Type B pancreatic cell (in vitro differentiated cells): Measurements from ENCODE around the gene THAP8. TPM values are rescaled to one million over a fixed set of nuclear protein-coding genes. Genes with fewer than 3 reads are reported as not detected.

Experiments
- DNase-seq: peaks from one replicate; pipeline ENCODE4 v3.0.0; 2021; ENCODE audit warnings: mixed read lengths; ENCODE audit not compliant: unreplicated experiment; ENCODE audit errors: extremely low spot score
- H3K27ac Mint-ChIP-seq: 2 replicates; pipeline ENCODE4 v1.8.0; 2021; ENCODE audit warnings: mild to moderate bottlenecking, mixed read lengths
- H3K27me3 Mint-ChIP-seq: 2 replicates; pipeline ENCODE4 v1.8.0; 2021; ENCODE audit warnings: mixed read lengths
- H3K36me3 Mint-ChIP-seq: 2 replicates; pipeline ENCODE4 v1.8.0; 2021; ENCODE audit warnings: mixed read lengths
- H3K4me1 Mint-ChIP-seq: one replicate; pipeline ENCODE4 v1.8.0; 2021; ENCODE audit warnings: mixed read lengths; ENCODE audit not compliant: unreplicated experiment
- H3K4me3 Mint-ChIP-seq: 2 replicates; pipeline ENCODE4 v1.8.0; 2021; ENCODE audit warnings: mild to moderate bottlenecking, mixed read lengths
- H3K9me3 Mint-ChIP-seq: 2 replicates; pipeline ENCODE4 v1.8.0; 2021; ENCODE audit warnings: mixed read lengths
- total RNA-seq: library from RNA; stranded (reverse); gene quantifications from 2 replicates; pipeline ENCODE4 v1.2.1, GENCODE V29; 2021; ENCODE audit warnings: low replicate concordance
- TF ChIP-seq, protein P1 (sequence below): fragments of 200-600 bp; sonication (generic); conservative IDR thresholded peaks from 2 replicates; pipeline ENCODE4 v1.5.0; 2021; ENCODE audit warnings: antibody characterized with exemption, mild to moderate bottlenecking

The THAP8 gene
- total RNA-seq, 1 donor from 2014 or later: 6.4 TPM

DNA sequence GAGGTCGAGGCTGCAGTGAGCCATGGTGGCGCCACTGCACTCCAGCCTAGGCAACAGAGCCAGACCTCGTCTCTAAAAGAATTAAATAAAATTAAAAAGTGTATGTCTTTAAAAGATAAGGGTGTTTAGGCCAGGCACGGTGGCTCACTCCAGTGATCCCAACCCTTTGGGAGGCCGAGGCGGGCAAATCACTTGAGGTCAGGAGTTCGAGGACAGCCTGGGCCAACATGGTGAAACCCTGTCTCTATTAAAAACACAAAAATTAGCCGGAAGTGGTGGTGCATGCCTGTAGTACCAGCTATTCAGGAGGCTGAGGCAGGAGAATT, 66.6 kb downstream of the THAP8 start:
- Mint-ChIP-seq H3K4me1 (no peaks in the 10 kb centered on the region), H3K27me3 (peaks cover 69% of the 10 kb centered on the region), H3K9me3 (peaks cover 5% of the 10 kb centered on the region), H3K36me3 (no peaks in the 10 kb centered on the region), H3K27ac (no peak overlapping the region), H3K4me3 (no peak overlapping the region)
- TF ChIP-seq, protein P1, sequence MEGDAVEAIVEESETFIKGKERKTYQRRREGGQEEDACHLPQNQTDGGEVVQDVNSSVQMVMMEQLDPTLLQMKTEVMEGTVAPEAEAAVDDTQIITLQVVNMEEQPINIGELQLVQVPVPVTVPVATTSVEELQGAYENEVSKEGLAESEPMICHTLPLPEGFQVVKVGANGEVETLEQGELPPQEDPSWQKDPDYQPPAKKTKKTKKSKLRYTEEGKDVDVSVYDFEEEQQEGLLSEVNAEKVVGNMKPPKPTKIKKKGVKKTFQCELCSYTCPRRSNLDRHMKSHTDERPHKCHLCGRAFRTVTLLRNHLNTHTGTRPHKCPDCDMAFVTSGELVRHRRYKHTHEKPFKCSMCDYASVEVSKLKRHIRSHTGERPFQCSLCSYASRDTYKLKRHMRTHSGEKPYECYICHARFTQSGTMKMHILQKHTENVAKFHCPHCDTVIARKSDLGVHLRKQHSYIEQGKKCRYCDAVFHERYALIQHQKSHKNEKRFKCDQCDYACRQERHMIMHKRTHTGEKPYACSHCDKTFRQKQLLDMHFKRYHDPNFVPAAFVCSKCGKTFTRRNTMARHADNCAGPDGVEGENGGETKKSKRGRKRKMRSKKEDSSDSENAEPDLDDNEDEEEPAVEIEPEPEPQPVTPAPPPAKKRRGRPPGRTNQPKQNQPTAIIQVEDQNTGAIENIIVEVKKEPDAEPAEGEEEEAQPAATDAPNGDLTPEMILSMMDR: no peak
- DNase-seq: no peak

DNA sequence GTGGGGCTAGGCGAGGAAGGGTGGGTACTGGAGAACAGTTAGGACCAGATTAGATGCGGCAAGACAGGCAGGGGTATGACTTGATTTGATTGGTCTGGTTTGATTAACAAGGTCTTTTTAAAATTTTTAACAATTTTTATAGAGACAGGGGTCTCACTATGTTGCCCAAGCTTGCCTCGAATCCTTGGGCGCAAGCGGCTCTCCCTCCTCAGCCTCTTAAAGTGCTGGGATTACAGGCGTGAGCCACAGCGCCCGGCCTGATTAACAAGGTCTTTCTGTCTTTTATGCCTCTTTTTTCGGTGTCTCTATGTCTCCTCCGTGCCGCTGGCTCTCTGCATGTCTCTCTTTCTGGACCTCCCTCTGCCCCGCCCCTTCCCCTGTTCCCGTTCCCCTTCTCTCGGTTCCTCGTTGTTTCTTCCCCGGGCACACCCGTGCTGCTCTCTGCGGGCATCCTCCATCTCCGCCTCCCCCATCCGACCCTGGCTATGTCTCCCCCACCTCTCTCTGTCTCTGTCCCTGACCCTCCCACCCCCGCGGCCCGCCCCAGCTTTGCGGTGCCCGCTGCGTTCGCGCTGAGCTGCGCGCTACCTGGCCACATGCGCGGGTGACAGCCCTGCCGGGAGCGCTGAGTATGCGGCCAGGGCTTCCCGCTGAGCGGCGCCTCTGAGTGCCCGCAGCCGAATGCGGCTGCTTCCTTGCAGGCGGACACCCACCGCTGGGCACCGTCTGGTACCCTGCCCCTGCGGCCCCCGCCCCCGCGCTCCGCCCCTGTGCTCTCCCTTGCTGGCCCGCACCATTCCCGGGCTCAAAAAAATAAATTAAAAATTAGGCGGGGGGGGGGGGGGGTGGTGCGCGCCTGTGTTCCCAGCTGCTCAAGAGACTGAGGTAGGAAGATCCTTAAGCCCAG, 67.2 kb downstream of the THAP8 start:
- peaks cover 72% of the 10 kb centered on the region for H3K27me3 Mint-ChIP-seq
- H3K4me1 Mint-ChIP-seq: no peaks in the 10 kb centered on the region
- no peak overlapping the region for H3K27ac Mint-ChIP-seq
- peak overlapping the region; percentile 89 for H3K4me3 Mint-ChIP-seq
- H3K36me3 Mint-ChIP-seq: no peaks in the 10 kb centered on the region
- H3K9me3 Mint-ChIP-seq: peaks cover 5% of the 10 kb centered on the region
- no peak for DNase-seq
- TF ChIP-seq, protein P1: no peak

DNA sequence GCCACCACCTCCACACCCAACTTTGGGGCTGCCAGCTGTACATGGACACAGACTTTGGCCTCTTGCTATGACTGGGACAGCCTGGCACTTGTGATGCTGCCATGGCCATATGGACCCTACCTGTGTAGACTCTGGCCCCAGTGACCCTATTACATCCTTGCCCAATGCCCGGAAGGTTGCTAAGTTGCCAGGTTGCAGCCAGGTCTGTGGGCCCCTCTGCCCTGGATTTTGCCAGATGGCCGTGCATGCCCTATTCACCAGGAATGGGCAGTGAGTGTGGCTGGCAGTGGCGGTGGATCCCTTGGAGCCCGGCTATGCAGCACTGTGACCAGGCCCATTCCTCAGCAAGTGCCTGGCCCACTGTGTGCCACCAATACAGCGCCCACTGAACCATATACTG, 68.0 kb downstream of the THAP8 start:
- no peaks in the 10 kb centered on the region for H3K36me3 Mint-ChIP-seq
- TF ChIP-seq, protein P1: no peak
- no peaks in the 10 kb centered on the region for H3K4me1 Mint-ChIP-seq
- H3K27ac Mint-ChIP-seq: no peak overlapping the region
- peaks cover 5% of the 10 kb centered on the region for H3K9me3 Mint-ChIP-seq
- no peak for DNase-seq
- H3K27me3 Mint-ChIP-seq: peaks cover 75% of the 10 kb centered on the region
- peak overlapping the region; percentile 89 for H3K4me3 Mint-ChIP-seq

Other genes with a start within 250 kb of the THAP8 start
- gene PRODH2, start 241.4 kb downstream of the THAP8 start, total RNA-seq: 11.5 and 20.6 TPM in 2 replicates
- gene NPHS1, start 201.8 kb downstream of the THAP8 start, total RNA-seq: 1.9 TPM in 2 replicates
- gene KIRREL2, start 197.4 kb downstream of the THAP8 start, total RNA-seq: 3.3 and 3.5 TPM in 2 replicates
- 43.3 and 120 TPM in 2 replicates for gene APLP1, start 185.7 kb downstream of the THAP8 start, total RNA-seq
- gene NFKBID, start 153.7 kb downstream of the THAP8 start, total RNA-seq: 9.1 and 11.6 TPM in 2 replicates
- gene HCST, start 151.8 kb downstream of the THAP8 start, total RNA-seq: 1.0 and 1.3 TPM in 2 replicates
- not detected in 2 replicates for gene TYROBP, start 146.0 kb downstream of the THAP8 start, total RNA-seq
- gene LRFN3, start 117.9 kb downstream of the THAP8 start, total RNA-seq: 17.3 and 22.6 TPM in 2 replicates
- 16.1 and 17.3 TPM in 2 replicates for gene SDHAF1, start 59.1 kb downstream of the THAP8 start, total RNA-seq
- gene SYNE4, start 45.5 kb downstream of the THAP8 start, total RNA-seq: 8.7 and 14.5 TPM in 2 replicates
- gene ALKBH6, start 40.1 kb downstream of the THAP8 start, total RNA-seq: 17.8 and 24.8 TPM in 2 replicates
- 5.6 and 51.1 TPM in 2 replicates for gene CLIP3, start 21.4 kb downstream of the THAP8 start, total RNA-seq
- 3.3 and 12.5 TPM in 2 replicates for gene WDR62, start 612 bp upstream of the THAP8 start, total RNA-seq
- not detected in 2 replicates for gene OVOL3, start 56.9 kb upstream of the THAP8 start, total RNA-seq
- 74.7 and 81.7 TPM in 2 replicates for gene POLR2I, start 60.6 kb upstream of the THAP8 start, total RNA-seq
- 106 and 148 TPM in 2 replicates for gene TBCB, start 61.2 kb upstream of the THAP8 start, total RNA-seq
- 426 and 510 TPM in 2 replicates for gene CAPNS1, start 85.8 kb upstream of the THAP8 start, total RNA-seq
- gene COX7A1, start 98.2 kb upstream of the THAP8 start, total RNA-seq: not detected in 2 replicates
- gene ZNF565, start 160.4 kb upstream of the THAP8 start, total RNA-seq: 5.6 and 6.8 TPM in 2 replicates
- 92.6 and 110 TPM in 2 replicates for gene ZNF146, start 160.8 kb upstream of the THAP8 start, total RNA-seq